Mesendoderm (in vitro differentiated cells): ENCODE results near the gene METAP1D.
"Not testable (repeated sequence)": the region's sequence is repeated elsewhere in the genome, so short reads cannot be mapped to it uniquely, and the experiment has no call there.

Experiments
- DNase-seq: peaks from one replicate; pipeline ENCODE4 v3.0.0; 2013
- H2AK5ac ChIP-seq: 2 replicates; pipeline ENCODE4 v1.6.1; 2013; ENCODE audit warnings: low read length, inconsistent platforms
- H2BK120ac ChIP-seq: 2 replicates; pipeline ENCODE4 v1.6.1; 2013; ENCODE audit warnings: low read depth, mild to moderate bottlenecking, low read length, moderate library complexity, mixed read lengths
- H2BK15ac ChIP-seq: replicated peaks from 2 replicates; pipeline ENCODE4 v1.6.1; 2013; ENCODE audit warnings: low read depth, mild to moderate bottlenecking, moderate library complexity
- H2BK5ac ChIP-seq: 2 replicates; pipeline ENCODE4 v1.6.1; 2013; ENCODE audit warnings: low read length, inconsistent platforms
- H3K18ac ChIP-seq: 2 replicates; pipeline ENCODE4 v1.6.1; 2013; ENCODE audit warnings: mild to moderate bottlenecking, low read length, mixed read lengths
- H3K23ac ChIP-seq: one replicate; pipeline ENCODE4 v1.6.1; 2013; ENCODE audit warnings: low read length
- H3K27ac ChIP-seq: 2 replicates; pipeline ENCODE4 v1.5.1; 2013; ENCODE audit warnings: low read depth, mild to moderate bottlenecking, inconsistent platforms, low read length, moderate library complexity
- H3K27me3 ChIP-seq: 2 replicates; pipeline ENCODE4 v1.6.1; 2013; ENCODE audit warnings: low read length, control low read depth, mild to moderate bottlenecking, inconsistent platforms; ENCODE audit not compliant: insufficient read depth, poor library complexity
- H3K36me3 ChIP-seq: 2 replicates; pipeline ENCODE4 v1.6.1; 2013; ENCODE audit warnings: low read length, inconsistent platforms; ENCODE audit not compliant: control insufficient read depth, insufficient read depth
- H3K4ac ChIP-seq: one replicate; pipeline ENCODE4 v1.6.1; 2013; ENCODE audit warnings: low read depth, mild to moderate bottlenecking, low read length, moderate library complexity
- H3K4me1 ChIP-seq: 2 replicates; pipeline ENCODE4 v1.6.1; 2013; ENCODE audit warnings: low read depth, low read length, inconsistent platforms; ENCODE audit not compliant: control insufficient read depth
- H3K4me2 ChIP-seq: 2 replicates; pipeline ENCODE4 v1.6.1; 2013; ENCODE audit warnings: low read length
- H3K4me3 ChIP-seq: 2 replicates; pipeline ENCODE4 v1.5.1; 2013; ENCODE audit warnings: mild to moderate bottlenecking, low read length
- H3K56ac ChIP-seq: one replicate; pipeline ENCODE4 v1.6.1; 2013; ENCODE audit warnings: low read length
- H3K79me1 ChIP-seq: 2 replicates; pipeline ENCODE4 v1.6.1; 2013; ENCODE audit warnings: low read length, inconsistent platforms
- H3K79me2 ChIP-seq: 2 replicates; pipeline ENCODE4 v1.6.1; 2013; ENCODE audit warnings: mild to moderate bottlenecking, low read length; ENCODE audit not compliant: control insufficient read depth, insufficient read depth
- H3K9ac ChIP-seq: 2 replicates; pipeline ENCODE4 v1.6.1; 2013; ENCODE audit warnings: low read length, inconsistent platforms
- H4K5ac ChIP-seq: one replicate; pipeline ENCODE4 v1.6.1; 2013; ENCODE audit warnings: low read length
- H4K8ac ChIP-seq: one replicate; pipeline ENCODE4 v1.6.1; 2013; ENCODE audit warnings: low read depth, mild to moderate bottlenecking, control low read depth, low read length, moderate library complexity
- whole genome bisulfite sequencing: extraction: QIAGEN DNeasy Blood & Tissue Kit; methylation state at CpG from one replicate; pipeline ENCODE4 v1.1.7; 2013; ENCODE audit warnings: low lambda C conversion rate, missing lambda C conversion rate; ENCODE audit not compliant: insufficient coverage; ENCODE audit errors: extremely low coverage; 5-methylcytosine and 5-hydroxymethylcytosine counted together

METAP1D gene

GRCh38 chr2:171997031-171997430, 2.7 kb upstream of the METAP1D start:
- not testable (repeated sequence) for H4K5ac ChIP-seq, H2BK120ac ChIP-seq, H3K4me1 ChIP-seq, H2BK5ac ChIP-seq, H4K8ac ChIP-seq, H2AK5ac ChIP-seq, H3K4me2 ChIP-seq, H3K36me3 ChIP-seq, H3K4ac ChIP-seq, H3K27ac ChIP-seq, H3K56ac ChIP-seq, DNase-seq, H2BK15ac ChIP-seq, H3K79me1 ChIP-seq, H3K4me3 ChIP-seq, H3K79me2 ChIP-seq, H3K27me3 ChIP-seq, H3K9ac ChIP-seq, H3K23ac ChIP-seq, H3K18ac ChIP-seq
- WGBS = no CpG with 5 or more reads among the region's 5 CpGs

- peak overlapping the region; percentile 87 for H3K56ac ChIP-seq
- H3K27me3 ChIP-seq = no peaks in the 10 kb centered on the region
- no peaks in the 10 kb centered on the region for H3K79me1 ChIP-seq
- H4K5ac ChIP-seq = no peak overlapping the region
- H3K36me3 ChIP-seq = no peaks in the 10 kb centered on the region
- H3K4ac ChIP-seq = no peak overlapping the region
- peak overlapping the region; percentile 78 for H3K4me2 ChIP-seq
- H4K8ac ChIP-seq = no peak overlapping the region
- no peak overlapping the region for H2BK5ac ChIP-seq
- WGBS = no CpG with 5 or more reads among the region's 4 CpGs
- H3K9ac ChIP-seq = peak overlapping the region; percentile 73
- no peaks in the 10 kb centered on the region for H3K4me1 ChIP-seq
- H2BK120ac ChIP-seq = no peak overlapping the region
- DNase-seq = no peak
- no peak overlapping the region for H3K18ac ChIP-seq
- H3K27ac ChIP-seq = no peak overlapping the region
- peak overlapping the region; percentile 26 for H3K4me3 ChIP-seq
- no peak overlapping the region for H2BK15ac ChIP-seq
- no peaks in the 10 kb centered on the region for H3K79me2 ChIP-seq
- no peak overlapping the region for H2AK5ac ChIP-seq
- H3K23ac ChIP-seq = no peak overlapping the region
Measured at GRCh38 chr2:171999161-171999560, 592 bp upstream of the METAP1D start.

- Histone ChIP-seq H3K4me1 (no peaks in the 10 kb centered on the region), H3K56ac (no peak overlapping the region), H2BK5ac (no peak overlapping the region), H2BK120ac (no peak overlapping the region), H3K4me2 (no peak overlapping the region), H3K79me1 (no peaks in the 10 kb centered on the region), H4K5ac (peak overlapping the region; percentile 21), H2BK15ac (no peak overlapping the region), H3K23ac (no peak overlapping the region), H3K27ac (no peak overlapping the region), H3K9ac (no peak overlapping the region), H3K4me3 (no peak overlapping the region), H4K8ac (no peak overlapping the region), H3K27me3 (no peaks in the 10 kb centered on the region), H2AK5ac (no peak overlapping the region), H3K18ac (no peak overlapping the region), H3K4ac (no peak overlapping the region), H3K36me3 (no peaks in the 10 kb centered on the region), H3K79me2 (no peaks in the 10 kb centered on the region)
- no peak for DNase-seq
- no CpG with 5 or more reads among the region's 13 CpGs for WGBS
Measured at GRCh38 chr2:172000696-172001361, 1.1 kb downstream of the METAP1D start.

- Histone ChIP-seq H2BK15ac (no peak overlapping the region), H3K4me1 (no peaks in the 10 kb centered on the region), H3K4me2 (no peak overlapping the region), H3K4me3 (no peak overlapping the region), H3K56ac (no peak overlapping the region), H3K23ac (no peak overlapping the region), H3K27me3 (no peaks in the 10 kb centered on the region), H2BK5ac (no peak overlapping the region), H3K36me3 (no peaks in the 10 kb centered on the region), H2AK5ac (no peak overlapping the region), H3K79me1 (no peaks in the 10 kb centered on the region), H3K18ac (no peak overlapping the region), H4K5ac (no peak overlapping the region), H3K4ac (no peak overlapping the region), H3K9ac (no peak overlapping the region), H3K27ac (no peak overlapping the region), H3K79me2 (no peaks in the 10 kb centered on the region), H2BK120ac (no peak overlapping the region), H4K8ac (no peak overlapping the region)
- no peak for DNase-seq
- no CpG with 5 or more reads among the region's 1 CpG for WGBS
Measured at GRCh38 chr2:172007372-172007771, 7.6 kb downstream of the METAP1D start.

- Histone ChIP-seq H3K4ac (no peak overlapping the region), H4K8ac (no peak overlapping the region), H3K79me1 (no peaks in the 10 kb centered on the region), H2BK5ac (no peak overlapping the region), H2AK5ac (no peak overlapping the region), H3K27ac (no peak overlapping the region), H2BK120ac (no peak overlapping the region), H3K36me3 (no peaks in the 10 kb centered on the region), H3K9ac (no peak overlapping the region), H3K27me3 (no peaks in the 10 kb centered on the region), H3K79me2 (no peaks in the 10 kb centered on the region), H3K23ac (no peak overlapping the region), H3K4me1 (no peaks in the 10 kb centered on the region), H3K56ac (no peak overlapping the region), H3K4me3 (no peak overlapping the region), H2BK15ac (no peak overlapping the region), H3K18ac (no peak overlapping the region), H3K4me2 (no peak overlapping the region), H4K5ac (no peak overlapping the region)
- no CpG with 5 or more reads among the region's 4 CpGs for WGBS
- no peak for DNase-seq
Measured at GRCh38 chr2:172009823-172010222, 10.1 kb downstream of the METAP1D start.
